Measurements from ENCODE around the gene A1CF. TPM values are rescaled to one million over a fixed set of nuclear protein-coding genes. Genes with fewer than 3 reads are reported as not detected.
"Not testable (repeated sequence)": the region's sequence is repeated elsewhere in the genome, so short reads cannot be mapped to it uniquely, and the experiment has no call there.

A1CF gene
- total and polyA plus RNA-seq, 4 experiments from 2014 or later, result not detected

- ChIA-PET CTCF (ENCODE audit: partially characterized antibody) (no interaction called here), POLR2A (ENCODE audit: partially characterized antibody) (no interaction called here)
- Histone ChIP-seq H3K36me3 (ENCODE audit: insufficient read depth, low read length) (no peaks in the 10 kb centered on the region), H3K27ac (ENCODE audit: low read depth, low read length) (no peak overlapping the region), H3K9me3 (ENCODE audit: control insufficient read depth in 1 of 2, low read length in 2 of 2) (no peaks in the 10 kb centered on the region), H3K4me1 (ENCODE audit: insufficient read depth, low read length) (no peaks in the 10 kb centered on the region), H3K27me3 (ENCODE audit: insufficient read depth, low read length) (no peaks in the 10 kb centered on the region), H3K4me3 (ENCODE audit: low read length in 2 of 2) (no peak overlapping the region)
- H3K36me3 Mint-ChIP-seq, result no peaks in the 10 kb centered on the region
- H3K4me3 Mint-ChIP-seq, result no peak overlapping the region
- H3K4me1 Mint-ChIP-seq, result no peaks in the 10 kb centered on the region
- no peak for DNase-seq
- peaks cover 2 to 11% of the 10 kb centered on the region in 2 donors for H3K27me3 Mint-ChIP-seq
- H3K27ac Mint-ChIP-seq, result no peak overlapping the region
- no peaks in the 10 kb centered on the region for H3K9me3 Mint-ChIP-seq
- intact Hi-C loops (cut with micrococcal nuclease), result no loop called here
Observed at GRCh38 chr10:50884302-50884701, 1.1 kb downstream of the A1CF start.

GRCh38 chr10:50883629-50884028, 1.8 kb downstream of the A1CF start:
- H3K9me3 Mint-ChIP-seq, result no peaks in the 10 kb centered on the region
- Histone ChIP-seq H3K27me3 (ENCODE audit: insufficient read depth, low read length) (no peaks in the 10 kb centered on the region), H3K4me3 (ENCODE audit: low read length in 2 of 2) (no peak overlapping the region), H3K36me3 (ENCODE audit: insufficient read depth, low read length) (no peaks in the 10 kb centered on the region), H3K4me1 (ENCODE audit: insufficient read depth, low read length) (no peaks in the 10 kb centered on the region), H3K27ac (ENCODE audit: low read depth, low read length) (no peak overlapping the region), H3K9me3 (ENCODE audit: control insufficient read depth in 1 of 2, low read length in 2 of 2) (no peaks in the 10 kb centered on the region)
- H3K4me1 Mint-ChIP-seq, result no peaks in the 10 kb centered on the region
- H3K27me3 Mint-ChIP-seq, result peaks cover 4 to 9% of the 10 kb centered on the region in 2 donors
- H3K27ac Mint-ChIP-seq, result peak overlapping the region in 1 of 7 donors; percentile 18
- H3K36me3 Mint-ChIP-seq, result no peaks in the 10 kb centered on the region
- H3K4me3 Mint-ChIP-seq, result no peak overlapping the region
- CTCF ChIA-PET (ENCODE audit: partially characterized antibody), result no interaction called here
- DNase-seq, result no peak
- POLR2A ChIA-PET (ENCODE audit: partially characterized antibody), result no interaction called here
- intact Hi-C loops (cut with micrococcal nuclease), result no loop called here

- Mint-ChIP-seq H3K4me1 (no peaks in the 10 kb centered on the region), H3K4me3 (no peak overlapping the region), H3K36me3 (no peaks in the 10 kb centered on the region), H3K27me3 (peaks cover 4 to 9% of the 10 kb centered on the region in 2 donors), H3K9me3 (no peaks in the 10 kb centered on the region), H3K27ac (no peak overlapping the region)
- H3K4me3 ChIP-seq (ENCODE audit: low read length in 2 of 2), result no peak overlapping the region
- H3K27me3 ChIP-seq (ENCODE audit: insufficient read depth, low read length), result no peaks in the 10 kb centered on the region
- no peak for DNase-seq
- H3K9me3 ChIP-seq (ENCODE audit: control insufficient read depth in 1 of 2, low read length in 2 of 2), result no peaks in the 10 kb centered on the region
- H3K4me1 ChIP-seq (ENCODE audit: insufficient read depth, low read length), result no peaks in the 10 kb centered on the region
- CTCF ChIA-PET (ENCODE audit: partially characterized antibody), result no interaction called here
- POLR2A ChIA-PET (ENCODE audit: partially characterized antibody), result no interaction called here
- intact Hi-C loops (cut with micrococcal nuclease), result no loop called here
- no peaks in the 10 kb centered on the region for H3K36me3 ChIP-seq (ENCODE audit: insufficient read depth, low read length)
- H3K27ac ChIP-seq (ENCODE audit: low read depth, low read length), result no peak overlapping the region
Observed at GRCh38 chr10:50882540-50882983, 2.9 kb downstream of the A1CF start.

- intact Hi-C loops (cut with micrococcal nuclease); H3K9me3 Mint-ChIP-seq; H3K27ac Mint-ChIP-seq; POLR2A ChIA-PET (ENCODE audit: partially characterized antibody); H3K4me1 ChIP-seq (ENCODE audit: insufficient read depth, low read length); H3K4me1 Mint-ChIP-seq; H3K9me3 ChIP-seq (ENCODE audit: control insufficient read depth in 1 of 2, low read length in 2 of 2); CTCF ChIA-PET (ENCODE audit: partially characterized antibody); H3K36me3 ChIP-seq (ENCODE audit: insufficient read depth, low read length); H3K36me3 Mint-ChIP-seq; H3K27ac ChIP-seq (ENCODE audit: low read depth, low read length); DNase-seq; H3K27me3 ChIP-seq (ENCODE audit: insufficient read depth, low read length); H3K27me3 Mint-ChIP-seq; H3K4me3 Mint-ChIP-seq; H3K4me3 ChIP-seq (ENCODE audit: low read length in 2 of 2): not testable (repeated sequence)
Observed at GRCh38 chr10:50881046-50881445, 4.4 kb downstream of the A1CF start.

GRCh38 chr10:50876429-50876828, 9.0 kb downstream of the A1CF start:
- H3K27me3 ChIP-seq (ENCODE audit: insufficient read depth, low read length), result no peaks in the 10 kb centered on the region
- H3K4me3 ChIP-seq (ENCODE audit: low read length in 2 of 2), result no peak overlapping the region
- ChIA-PET POLR2A (ENCODE audit: partially characterized antibody) (no interaction called here), CTCF (ENCODE audit: partially characterized antibody) (no interaction called here)
- Mint-ChIP-seq H3K36me3 (no peaks in the 10 kb centered on the region), H3K27me3 (peaks cover 0 to 4% of the 10 kb centered on the region in 2 donors), H3K27ac (no peak overlapping the region), H3K4me1 (no peaks in the 10 kb centered on the region), H3K9me3 (peaks cover 0 to 1% (median 0%) of the 10 kb centered on the region in 8 donors), H3K4me3 (no peak overlapping the region)
- H3K4me1 ChIP-seq (ENCODE audit: insufficient read depth, low read length), result no peaks in the 10 kb centered on the region
- H3K27ac ChIP-seq (ENCODE audit: low read depth, low read length), result no peak overlapping the region
- no peaks in the 10 kb centered on the region for H3K9me3 ChIP-seq (ENCODE audit: control insufficient read depth in 1 of 2, low read length in 2 of 2)
- intact Hi-C loops (cut with micrococcal nuclease), result no loop called here
- no peak for DNase-seq
- no peaks in the 10 kb centered on the region for H3K36me3 ChIP-seq (ENCODE audit: insufficient read depth, low read length)

GRCh38 chr10:50874723-50875122, 10.7 kb downstream of the A1CF start:
- Mint-ChIP-seq H3K4me1 (no peaks in the 10 kb centered on the region), H3K4me3 (no peak overlapping the region), H3K36me3 (no peaks in the 10 kb centered on the region), H3K9me3 (peaks cover 0 to 1% (median 0%) of the 10 kb centered on the region in 8 donors), H3K27ac (no peak overlapping the region), H3K27me3 (peaks cover 0 to 4% of the 10 kb centered on the region in 2 donors)
- intact Hi-C loops (cut with micrococcal nuclease), result no loop called here
- no peaks in the 10 kb centered on the region for H3K9me3 ChIP-seq (ENCODE audit: control insufficient read depth in 1 of 2, low read length in 2 of 2)
- H3K27me3 ChIP-seq (ENCODE audit: insufficient read depth, low read length), result no peaks in the 10 kb centered on the region
- CTCF ChIA-PET (ENCODE audit: partially characterized antibody), result no interaction called here
- POLR2A ChIA-PET (ENCODE audit: partially characterized antibody), result no interaction called here
- no peak for DNase-seq
- H3K4me3 ChIP-seq (ENCODE audit: low read length in 2 of 2), result no peak overlapping the region
- no peak overlapping the region for H3K27ac ChIP-seq (ENCODE audit: low read depth, low read length)
- no peaks in the 10 kb centered on the region for H3K4me1 ChIP-seq (ENCODE audit: insufficient read depth, low read length)
- no peaks in the 10 kb centered on the region for H3K36me3 ChIP-seq (ENCODE audit: insufficient read depth, low read length)

- intact Hi-C loops (cut with micrococcal nuclease), result no loop called here
- ChIA-PET POLR2A (ENCODE audit: partially characterized antibody) (no interaction called here), CTCF (ENCODE audit: partially characterized antibody) (no interaction called here)
- Histone ChIP-seq H3K36me3 (ENCODE audit: insufficient read depth, low read length) (no peaks in the 10 kb centered on the region), H3K27me3 (ENCODE audit: insufficient read depth, low read length) (no peaks in the 10 kb centered on the region), H3K27ac (ENCODE audit: low read depth, low read length) (no peak overlapping the region), H3K4me1 (ENCODE audit: insufficient read depth, low read length) (no peaks in the 10 kb centered on the region), H3K9me3 (ENCODE audit: control insufficient read depth in 1 of 2, low read length in 2 of 2) (no peaks in the 10 kb centered on the region), H3K4me3 (ENCODE audit: low read length in 2 of 2) (no peak overlapping the region)
- Mint-ChIP-seq H3K9me3 (no peaks in the 10 kb centered on the region), H3K4me3 (no peak overlapping the region), H3K27me3 (peaks cover 13 to 21% of the 10 kb centered on the region in 2 donors), H3K27ac (no peak overlapping the region), H3K4me1 (no peaks in the 10 kb centered on the region), H3K36me3 (no peaks in the 10 kb centered on the region)
- no peak for DNase-seq
Observed at GRCh38 chr10:50866317-50866716, 19.1 kb downstream of the A1CF start.

- CTCF ChIA-PET (ENCODE audit: partially characterized antibody), result no interaction called here
- Histone ChIP-seq H3K4me1 (ENCODE audit: insufficient read depth, low read length) (no peaks in the 10 kb centered on the region), H3K36me3 (ENCODE audit: insufficient read depth, low read length) (no peaks in the 10 kb centered on the region), H3K27me3 (ENCODE audit: insufficient read depth, low read length) (peaks cover 2% of the 10 kb centered on the region), H3K27ac (ENCODE audit: low read depth, low read length) (no peak overlapping the region), H3K4me3 (ENCODE audit: low read length in 2 of 2) (no peak overlapping the region), H3K9me3 (ENCODE audit: control insufficient read depth in 1 of 2, low read length in 2 of 2) (no peaks in the 10 kb centered on the region)
- H3K9me3 Mint-ChIP-seq, result no peaks in the 10 kb centered on the region
- no peak overlapping the region for H3K4me3 Mint-ChIP-seq
- DNase-seq, result no peak
- intact Hi-C loops (cut with micrococcal nuclease), result no loop called here
- no peaks in the 10 kb centered on the region for H3K36me3 Mint-ChIP-seq
- H3K27me3 Mint-ChIP-seq, result peaks cover 11 to 17% of the 10 kb centered on the region in 2 donors
- H3K4me1 Mint-ChIP-seq, result no peaks in the 10 kb centered on the region
- H3K27ac Mint-ChIP-seq, result no peak overlapping the region
- POLR2A ChIA-PET (ENCODE audit: partially characterized antibody), result no interaction called here
Observed at GRCh38 chr10:50862719-50863118, 22.7 kb downstream of the A1CF start.

Data from CD4-positive, alpha-beta memory T cell (primary cell).